ENCODE measurements around the gene MAP3K2.

- TF ChIP-seq CTCF (IDR thresholded peaks at IDR 0.05) (no peak), POLR2A (IDR thresholded peaks at IDR 0.05) (no peak), POLR2AphosphoS5 (IDR thresholded peaks at IDR 0.05; ENCODE audit: insufficient read depth in 1 of 2, low read depth in 1 of 2) (no peak)
Observed at GRCh38 chr2:127420039-127420864, 32.5 kb upstream of the MAP3K2 start.
